ENCODE measurements around the gene SNORC.
"Not testable (repeated sequence)": the region's sequence is repeated elsewhere in the genome, so short reads cannot be mapped to it uniquely, and the experiment has no call there.

DNA sequence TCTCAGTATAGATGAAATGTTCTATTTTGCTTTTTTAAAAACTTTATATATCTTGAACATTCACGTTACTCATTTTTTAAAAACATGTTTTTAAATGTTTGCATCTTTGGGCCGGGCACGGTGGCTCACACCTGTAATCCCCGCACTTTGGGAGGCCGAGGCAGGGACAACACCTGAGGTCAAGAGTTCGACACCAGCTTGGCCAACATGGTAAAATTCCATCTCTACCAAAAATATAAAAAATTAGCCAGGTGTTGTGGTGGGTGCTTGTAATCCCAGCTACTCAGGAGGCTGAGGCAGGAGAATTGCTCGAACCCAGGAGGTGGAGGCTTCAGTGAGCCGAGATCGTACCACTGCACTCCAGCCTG, 37.6 kb downstream of the SNORC start:
- TF ChIP-seq, protein P1, sequence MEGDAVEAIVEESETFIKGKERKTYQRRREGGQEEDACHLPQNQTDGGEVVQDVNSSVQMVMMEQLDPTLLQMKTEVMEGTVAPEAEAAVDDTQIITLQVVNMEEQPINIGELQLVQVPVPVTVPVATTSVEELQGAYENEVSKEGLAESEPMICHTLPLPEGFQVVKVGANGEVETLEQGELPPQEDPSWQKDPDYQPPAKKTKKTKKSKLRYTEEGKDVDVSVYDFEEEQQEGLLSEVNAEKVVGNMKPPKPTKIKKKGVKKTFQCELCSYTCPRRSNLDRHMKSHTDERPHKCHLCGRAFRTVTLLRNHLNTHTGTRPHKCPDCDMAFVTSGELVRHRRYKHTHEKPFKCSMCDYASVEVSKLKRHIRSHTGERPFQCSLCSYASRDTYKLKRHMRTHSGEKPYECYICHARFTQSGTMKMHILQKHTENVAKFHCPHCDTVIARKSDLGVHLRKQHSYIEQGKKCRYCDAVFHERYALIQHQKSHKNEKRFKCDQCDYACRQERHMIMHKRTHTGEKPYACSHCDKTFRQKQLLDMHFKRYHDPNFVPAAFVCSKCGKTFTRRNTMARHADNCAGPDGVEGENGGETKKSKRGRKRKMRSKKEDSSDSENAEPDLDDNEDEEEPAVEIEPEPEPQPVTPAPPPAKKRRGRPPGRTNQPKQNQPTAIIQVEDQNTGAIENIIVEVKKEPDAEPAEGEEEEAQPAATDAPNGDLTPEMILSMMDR (IDR thresholded peaks at IDR 0.05; ENCODE audit: poor library complexity, severe bottlenecking) = not testable (repeated sequence)
- not testable (repeated sequence) for TF ChIP-seq EP300 (conservative IDR thresholded peaks at IDR 0.05; ENCODE audit: poor library complexity, severe bottlenecking); EZH2 (IDR thresholded peaks at IDR 0.05; ENCODE audit: borderline replicate concordance, insufficient read depth, low read length, poor library complexity, severe bottlenecking); RAD21 (conservative IDR thresholded peaks at IDR 0.05); POLR2AphosphoS5 (IDR thresholded peaks at IDR 0.05)
- TF ChIP-seq, protein P2, sequence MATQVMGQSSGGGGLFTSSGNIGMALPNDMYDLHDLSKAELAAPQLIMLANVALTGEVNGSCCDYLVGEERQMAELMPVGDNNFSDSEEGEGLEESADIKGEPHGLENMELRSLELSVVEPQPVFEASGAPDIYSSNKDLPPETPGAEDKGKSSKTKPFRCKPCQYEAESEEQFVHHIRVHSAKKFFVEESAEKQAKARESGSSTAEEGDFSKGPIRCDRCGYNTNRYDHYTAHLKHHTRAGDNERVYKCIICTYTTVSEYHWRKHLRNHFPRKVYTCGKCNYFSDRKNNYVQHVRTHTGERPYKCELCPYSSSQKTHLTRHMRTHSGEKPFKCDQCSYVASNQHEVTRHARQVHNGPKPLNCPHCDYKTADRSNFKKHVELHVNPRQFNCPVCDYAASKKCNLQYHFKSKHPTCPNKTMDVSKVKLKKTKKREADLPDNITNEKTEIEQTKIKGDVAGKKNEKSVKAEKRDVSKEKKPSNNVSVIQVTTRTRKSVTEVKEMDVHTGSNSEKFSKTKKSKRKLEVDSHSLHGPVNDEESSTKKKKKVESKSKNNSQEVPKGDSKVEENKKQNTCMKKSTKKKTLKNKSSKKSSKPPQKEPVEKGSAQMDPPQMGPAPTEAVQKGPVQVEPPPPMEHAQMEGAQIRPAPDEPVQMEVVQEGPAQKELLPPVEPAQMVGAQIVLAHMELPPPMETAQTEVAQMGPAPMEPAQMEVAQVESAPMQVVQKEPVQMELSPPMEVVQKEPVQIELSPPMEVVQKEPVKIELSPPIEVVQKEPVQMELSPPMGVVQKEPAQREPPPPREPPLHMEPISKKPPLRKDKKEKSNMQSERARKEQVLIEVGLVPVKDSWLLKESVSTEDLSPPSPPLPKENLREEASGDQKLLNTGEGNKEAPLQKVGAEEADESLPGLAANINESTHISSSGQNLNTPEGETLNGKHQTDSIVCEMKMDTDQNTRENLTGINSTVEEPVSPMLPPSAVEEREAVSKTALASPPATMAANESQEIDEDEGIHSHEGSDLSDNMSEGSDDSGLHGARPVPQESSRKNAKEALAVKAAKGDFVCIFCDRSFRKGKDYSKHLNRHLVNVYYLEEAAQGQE (IDR thresholded peaks at IDR 0.05; ENCODE audit: borderline replicate concordance) = not testable (repeated sequence)

All from neural cell (in vitro differentiated cells).